Esophagus muscularis mucosa (tissue), 4 donors: ENCODE data around the gene ARF1. TPM values are rescaled to one million over a fixed set of nuclear protein-coding genes. Genes with fewer than 3 reads are reported as not detected.

ENCODE experiments used
- DNase-seq: peaks from one replicate; pipeline ENCODE4 v3.0.0-alpha.2; 2017; ENCODE audit errors: extremely low spot score
- H3K27ac ChIP-seq, 4 donors: fragments of 200-600 bp; sonication (generic); replicated peaks in 1 of 4; 1 replicate in 3 of 4; 2 replicates in 1 of 4; pipeline ENCODE4 v1.5.1; 2016 to 2019; ENCODE audit warnings: mild to moderate bottlenecking in 1 of 4
- H3K27me3 ChIP-seq, 4 donors: fragments of 200-600 bp; sonication (generic); one replicate each; pipeline versions ENCODE4 v1.5.1 to v1.6.0; 2016 to 2019
- H3K36me3 ChIP-seq, 4 donors: fragments of 200-600 bp; sonication (generic); one replicate each; pipeline ENCODE4 v1.5.1; 2016 to 2019
- H3K4me1 ChIP-seq, 4 donors: fragments of 200-600 bp; sonication (generic); one replicate each; pipeline ENCODE4 v1.5.1; 2016 to 2019
- H3K4me3 ChIP-seq, 4 donors: fragments of 200-600 bp; sonication (generic); 1 replicate in 2 of 4; 2 replicates in 2 of 4; pipeline ENCODE4 v1.5.1; 2016 to 2019; ENCODE audit warnings: mild to moderate bottlenecking in 4 of 4, moderate library complexity in 1 of 4
- H3K9me3 ChIP-seq, 4 donors: fragments of 200-600 bp; sonication (generic); 1 replicate in 3 of 4; 2 replicates in 1 of 4; pipeline ENCODE4 v1.5.1; 2016 to 2019
- CTCF ChIP-seq, 3 experiments: fragments of 200-600 bp in 2 of 3; fragments of 450-650 bp in 1 of 3; sonication (generic) in 2 of 3; IDR thresholded peaks; one replicate each; pipeline ENCODE4 v1.5.1; 2017 to 2019; ENCODE audit warnings: antibody characterized with exemption in 3 of 3, mild to moderate bottlenecking in 2 of 3, moderate library complexity in 1 of 3
- EP300 ChIP-seq: sonication (generic); formaldehyde crosslinking; IDR thresholded peaks from one replicate; pipeline ENCODE4 v1.6.1; 2017; ENCODE audit warnings: antibody characterized with exemption
- POLR2A ChIP-seq: fragments of 450-650 bp; IDR thresholded peaks from one replicate; pipeline ENCODE4 v1.6.1; 2017; ENCODE audit warnings: antibody characterized with exemption, moderate library complexity, mild to moderate bottlenecking, low read depth
- POLR2AphosphoS5 ChIP-seq, 2 donors: sonication (generic); formaldehyde crosslinking; IDR thresholded peaks; one replicate each; pipeline ENCODE4 v1.6.1; 2017; ENCODE audit warnings: antibody characterized with exemption in 2 of 2
- WGBS: methylation state at CpG from one replicate; pipeline ENCODE4 v1.1.5; 2018; 5-methylcytosine and 5-hydroxymethylcytosine counted together
- intact Hi-C: fragments of 100-400 bp; cut with DNase I; formaldehyde crosslinking; loops from one replicate; pipeline ENCODE4 v1.15.1; 2023
- total RNA-seq, 4 donors: library from RNA; depleted of rRNA; stranded (reverse); fragments of >200 nt; gene quantifications; one replicate each; pipeline versions ENCODE4 v1.1.0 to v1.2.1, GENCODE V29; 2016

Gene ARF1
- total RNA-seq, 4 donors from 2014 or later = 238 to 392 (median 346) TPM

DNA sequence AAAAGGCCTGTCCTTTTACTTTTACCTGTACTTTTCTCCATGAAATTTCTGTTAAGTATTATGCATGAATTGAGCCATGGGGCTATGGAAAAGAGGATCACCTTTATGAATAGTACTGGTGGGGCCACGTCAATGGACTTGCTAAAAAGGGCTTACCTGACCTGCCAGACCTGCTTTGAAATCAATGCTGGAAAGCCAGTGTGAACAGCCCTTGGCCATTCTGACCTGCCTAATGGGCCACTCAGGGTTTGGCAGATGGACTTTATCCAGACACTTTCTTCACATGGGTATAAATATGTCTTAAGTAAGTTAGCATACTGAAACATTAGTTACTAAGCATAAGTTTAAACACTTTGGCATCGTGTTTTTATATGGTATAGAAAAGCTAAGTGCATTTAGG is 49.3 kb downstream of the ARF1 start:
- no peak for TF ChIP-seq POLR2A
- no peak for TF ChIP-seq CTCF (IDR thresholded peaks at IDR 0.05)
- TF ChIP-seq EP300 = no peak
- no peak for TF ChIP-seq POLR2AphosphoS5 (IDR thresholded peaks at IDR 0.05)
- DNase-seq = no peak
- 80% methylated on average over 2 of the region's 2 CpGs for WGBS
- Histone ChIP-seq H3K4me1 (peaks cover 3 to 10% (median 6%) of the 10 kb centered on the region in 4 donors), H3K27me3 (peaks cover 0 to 46% (median 1%) of the 10 kb centered on the region in 4 donors), H3K36me3 (no peaks in the 10 kb centered on the region), H3K4me3 (no peak overlapping the region), H3K27ac (no peak overlapping the region), H3K9me3 (no peaks in the 10 kb centered on the region)
- intact Hi-C loops = loop anchor here (2.0 to 5.0 kb wide), 3 partner anchors 36 to 383 kb away; partner anchors contain the start of genes IBA57 and TRIM11

DNA sequence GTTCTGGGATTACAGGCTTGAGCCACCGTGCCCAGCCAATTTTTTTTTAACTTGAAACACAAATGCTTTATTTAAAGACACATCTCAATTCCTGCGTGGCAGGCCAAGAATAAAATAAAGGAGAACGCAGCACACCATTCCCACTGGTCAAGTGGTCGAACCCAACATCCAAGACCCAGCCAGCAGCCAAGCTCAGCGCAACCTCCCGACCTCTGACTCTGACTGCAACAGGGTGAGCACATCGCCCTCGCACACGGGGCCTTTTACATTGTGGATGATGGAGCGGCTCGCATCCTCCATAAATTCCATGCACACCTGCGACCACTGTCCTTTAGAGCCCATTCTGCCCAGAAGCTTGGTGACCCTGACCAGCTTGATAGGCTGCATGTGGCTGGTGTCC is 52.1 kb downstream of the ARF1 start:
- Histone ChIP-seq H3K4me3 (no peak overlapping the region), H3K9me3 (no peaks in the 10 kb centered on the region), H3K27me3 (peaks cover 0 to 19% (median 0%) of the 10 kb centered on the region in 4 donors), H3K27ac (no peak overlapping the region), H3K4me1 (peaks cover 7 to 15% (median 13%) of the 10 kb centered on the region in 4 donors), H3K36me3 (no peaks in the 10 kb centered on the region)
- 81% methylated on average over 12 of the region's 12 CpGs for WGBS
- DNase-seq = no peak
- TF ChIP-seq POLR2A (no peak), POLR2AphosphoS5 (IDR thresholded peaks at IDR 0.05) (no peak), CTCF (IDR thresholded peaks at IDR 0.05) (no peak)
- intact Hi-C loops = loop anchor here (5.0 kb wide), 2 partner anchors 33 to 273 kb away; partner anchors contain the start of genes IBA57 and TRIM11

- H3K4me1 ChIP-seq = peaks cover 14 to 20% (median 19%) of the 10 kb centered on the region in 4 donors
- 69% methylated on average over 1 of the region's 1 CpG for WGBS
- H3K36me3 ChIP-seq = peaks cover 0 to 4% (median 2%) of the 10 kb centered on the region in 4 donors
- no peak for DNase-seq
- no peaks in the 10 kb centered on the region for H3K9me3 ChIP-seq
- H3K4me3 ChIP-seq = no peak overlapping the region
- peaks cover 0 to 9% (median 0%) of the 10 kb centered on the region in 4 donors for H3K27me3 ChIP-seq
- intact Hi-C loops = no loop called here
- no peak for TF ChIP-seq EP300
- TF ChIP-seq POLR2AphosphoS5 (IDR thresholded peaks at IDR 0.05) = no peak
- no peak for TF ChIP-seq CTCF (IDR thresholded peaks at IDR 0.05)
- TF ChIP-seq POLR2A = no peak
- H3K27ac ChIP-seq = no peak overlapping the region
These were observed 54.4 kb downstream of the ARF1 start for GRCh38 chr1:228136901-228137300.

DNA sequence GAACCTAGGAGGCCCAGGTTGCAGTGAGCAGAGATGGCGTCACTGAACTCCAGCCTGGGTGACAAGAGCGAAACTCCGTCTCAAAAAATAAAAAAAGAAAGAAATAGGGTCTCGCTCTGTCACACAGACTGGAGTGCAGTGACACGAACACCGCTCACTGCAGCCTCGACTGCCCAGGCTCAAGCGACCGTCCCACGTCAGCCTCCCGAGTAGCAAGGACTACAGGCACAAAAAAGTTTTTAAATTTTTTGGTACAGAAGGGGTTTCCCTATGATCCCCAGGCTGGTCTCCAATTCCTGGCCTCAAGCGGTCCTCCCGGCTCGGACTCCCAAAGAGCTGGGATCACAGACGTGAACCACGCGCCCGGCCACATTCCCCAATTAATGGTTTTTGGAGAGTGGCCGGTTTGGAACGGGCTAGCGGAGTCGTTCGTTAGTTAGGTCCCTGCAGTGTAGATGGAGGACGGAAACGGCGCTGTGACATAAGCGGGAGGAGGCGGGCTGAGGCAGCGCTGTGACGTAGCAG is 57.0 kb downstream of the ARF1 start:
- intact Hi-C loops = no loop called here
- WGBS = 33% methylated on average over 21 of the region's 30 CpGs

More for the DNA sequence above, 57.0 kb downstream of the ARF1 start:
- H3K4me3 ChIP-seq = peak overlapping the region; percentile 81 to 96 (median 94)
- TF ChIP-seq EP300 (no peak), CTCF (IDR thresholded peaks at IDR 0.05) (no peak), POLR2A (no peak), POLR2AphosphoS5 (IDR thresholded peaks at IDR 0.05) (no peak)
- H3K36me3 ChIP-seq = peaks cover 0 to 12% (median 5%) of the 10 kb centered on the region in 4 donors
- H3K27ac ChIP-seq = peak overlapping the region; percentile 94 to 99 (median 98)
- H3K27me3 ChIP-seq = peaks cover 0 to 7% (median 0%) of the 10 kb centered on the region in 4 donors
- peaks cover 38 to 46% (median 45%) of the 10 kb centered on the region in 4 donors for H3K4me1 ChIP-seq
- no peak for DNase-seq
- no peaks in the 10 kb centered on the region for H3K9me3 ChIP-seq
